Right ventricle myocardium inferior (tissue), 1 donor: Measurements from ENCODE around the gene BCAS1. TPM values are rescaled to one million over a fixed set of nuclear protein-coding genes. Genes with fewer than 3 reads are reported as not detected.

Experiments
- ATAC-seq: fragments of 200-7000 bp; cut with Tn5 transposase; one replicate; pipeline ENCODE4 v1.9.1; 2020; ENCODE audit warnings: mild to moderate bottlenecking, moderate library complexity
- DNase-seq: peaks from one replicate; pipeline ENCODE4 v3.0.0; 2021; ENCODE audit errors: missing footprints
- intact Hi-C: fragments of 100-400 bp; cut with DNase I; formaldehyde crosslinking; loops from one replicate; pipeline ENCODE4 v1.11.0; 2022
- microRNA-seq: library from miRNA; unstranded; fragments of <30 nt; microRNA quantifications from one replicate; pipeline ENCODE4 v1.2.0, GENCODE V29; 2020
- total RNA-seq: library from RNA; stranded (reverse); fragmentation: NEBNext Ultra II Directional; extraction: Animal tissue kit (Norgen Biotek cat#: 25700); gene quantifications from one replicate; pipeline ENCODE4 v1.2.1, GENCODE V29; 2021
- donor health status: DM: no; HTN: yes; CAD: no; lungs with severe emphysema.

Gene BCAS1
- total RNA-seq, 1 donor from 2014 or later = not detected

DNA sequence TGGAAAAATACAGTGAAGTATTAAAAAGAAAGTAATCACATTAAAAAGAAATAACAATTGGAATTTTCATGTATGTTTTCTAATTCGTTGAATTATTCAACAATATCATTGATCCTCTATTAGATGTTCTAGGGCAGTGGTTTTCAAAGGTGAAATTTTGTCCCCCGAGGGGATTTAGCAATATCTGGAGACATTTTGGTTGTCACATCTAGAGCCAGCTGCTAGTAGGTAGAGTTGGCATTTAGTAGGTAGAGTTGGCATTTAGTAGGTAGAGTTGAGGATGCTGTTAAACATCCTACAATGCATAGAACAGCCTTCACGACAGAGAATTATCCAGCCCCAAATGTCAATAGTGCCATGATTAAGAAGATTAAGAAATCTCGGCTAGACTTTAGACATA, 173.7 kb downstream of the BCAS1 start:
- no peak for ATAC-seq

DNA sequence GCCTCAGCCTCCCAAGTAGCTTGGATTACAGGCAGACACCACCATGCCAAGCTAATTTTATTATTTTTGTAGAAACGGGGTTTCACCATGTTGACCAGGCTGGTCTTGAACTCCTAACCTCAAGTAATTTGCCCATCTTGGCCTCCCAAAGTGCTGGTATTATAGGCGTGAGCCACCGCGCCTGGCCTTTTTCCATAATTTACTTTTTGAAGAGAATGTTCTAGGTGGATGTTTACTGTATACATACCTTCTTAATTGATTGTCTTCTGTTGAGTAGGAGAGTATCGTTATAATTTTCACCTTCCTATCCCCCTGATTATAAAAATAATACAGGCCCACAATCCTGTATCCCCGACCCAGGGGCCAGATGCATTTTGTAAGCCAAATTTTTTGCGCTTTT, 174.4 kb downstream of the BCAS1 start:
- ATAC-seq (no peak), DNase-seq (no peak)
- intact Hi-C loops = no loop called here

More for the DNA sequence above, 173.7 kb downstream of the BCAS1 start:
- no peak for DNase-seq
- intact Hi-C loops = no loop called here

DNA sequence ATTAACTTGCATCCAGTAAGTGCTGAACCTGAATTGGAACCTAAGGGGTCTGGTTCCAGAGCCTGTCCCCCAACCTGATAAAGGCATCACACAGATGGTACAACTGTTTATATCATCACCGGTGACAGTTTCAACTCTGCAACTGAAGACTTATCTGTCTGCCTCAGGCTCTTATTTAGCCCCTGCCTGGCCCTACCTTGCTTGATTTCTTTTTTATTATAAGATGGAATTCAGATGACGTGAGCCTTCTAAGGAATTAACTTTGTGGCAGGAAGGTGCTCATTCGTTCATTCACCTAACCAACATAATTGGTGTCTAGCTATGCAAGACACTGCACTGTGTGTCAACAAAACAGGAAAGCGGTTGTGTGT, 175.0 kb downstream of the BCAS1 start:
- no peak for ATAC-seq
- DNase-seq = no peak
- intact Hi-C loops = no loop called here

DNA sequence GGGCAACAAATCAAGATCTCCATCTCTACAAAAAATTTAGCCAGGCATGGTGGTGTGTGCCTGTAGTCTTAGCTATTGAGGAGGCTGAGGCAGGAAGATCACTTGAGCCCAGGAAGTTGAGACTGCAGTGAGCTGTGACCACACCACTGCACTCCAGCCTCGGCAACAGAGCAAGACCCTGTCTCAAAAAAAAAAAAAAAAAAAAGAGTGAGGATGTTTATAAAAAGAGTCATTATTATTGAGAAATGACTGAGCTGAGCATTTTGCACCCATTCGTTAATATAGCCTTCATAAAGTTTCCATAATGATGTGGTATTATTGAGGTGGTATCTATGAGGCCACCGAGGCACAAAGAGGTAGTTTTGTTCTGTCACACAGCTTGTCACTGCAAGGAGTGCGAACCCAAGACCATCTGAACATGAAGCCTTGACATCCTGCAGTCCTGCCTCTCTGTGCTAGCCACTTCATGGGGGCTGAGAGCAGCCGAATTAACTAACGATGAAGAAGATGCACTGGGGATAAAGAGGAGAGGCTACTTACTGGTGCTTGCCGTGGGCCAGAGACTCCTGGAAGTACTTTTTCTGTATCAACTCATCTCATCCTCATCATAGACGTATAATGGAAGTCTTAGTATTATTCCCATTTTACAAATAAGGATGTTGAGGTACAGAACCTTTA, 175.5 kb downstream of the BCAS1 start:
- ATAC-seq (no peak), DNase-seq (no peak)
- intact Hi-C loops = no loop called here

Small RNA genes within 50 kb of the gene (microRNA-seq; reads per million reads assigned to microRNA genes)
- not detected for gene MIR4756

Other genes starting within 250 kb of the BCAS1 start
- not detected for gene CYP24A1, start 103.4 kb upstream of the BCAS1 start, total RNA-seq
- 24.0 TPM for gene PFDN4, start 137.5 kb upstream of the BCAS1 start, total RNA-seq